ENCODE results near the gene PIGX.

The PIGX gene

GRCh38 chr3:196673632-196674031, 38.5 kb upstream of the PIGX start:
- no peak overlapping the region for H3K4me3 ChIP-seq (ENCODE audit: control insufficient read depth, low read depth, low read length)
- no peak for TF ChIP-seq CTCF (IDR thresholded peaks at IDR 0.05; ENCODE audit: control insufficient read depth, insufficient read depth, low read depth, low read length, missing control alignments)
- no peak for DNase-seq (ENCODE audit: low read depth)

GRCh38 chr3:196677353-196677752, 34.8 kb upstream of the PIGX start:
- no peak overlapping the region for H3K4me3 ChIP-seq (ENCODE audit: control insufficient read depth, low read depth, low read length)
- TF ChIP-seq CTCF (IDR thresholded peaks at IDR 0.05; ENCODE audit: control insufficient read depth, insufficient read depth, low read depth, low read length, missing control alignments) = no peak

GRCh38 chr3:196677931-196678330, 34.2 kb upstream of the PIGX start:
- DNase-seq (ENCODE audit: low read depth) = no peak
- TF ChIP-seq CTCF (IDR thresholded peaks at IDR 0.05; ENCODE audit: control insufficient read depth, insufficient read depth, low read depth, low read length, missing control alignments) = no peak
- no peak overlapping the region for H3K4me3 ChIP-seq (ENCODE audit: control insufficient read depth, low read depth, low read length)

More at GRCh38 chr3:196677353-196677752, 34.8 kb upstream of the PIGX start:
- no peak for DNase-seq (ENCODE audit: low read depth)

GRCh38 chr3:196684548-196685407, 27.4 kb upstream of the PIGX start:
- TF ChIP-seq CTCF (IDR thresholded peaks at IDR 0.05; ENCODE audit: control insufficient read depth, insufficient read depth, low read depth, low read length, missing control alignments) = peak; percentile 82
- DNase-seq (ENCODE audit: low read depth) = no peak
- no peak overlapping the region for H3K4me3 ChIP-seq (ENCODE audit: control insufficient read depth, low read depth, low read length)

GRCh38 chr3:196686436-196686835, 25.7 kb upstream of the PIGX start:
- TF ChIP-seq CTCF (IDR thresholded peaks at IDR 0.05; ENCODE audit: control insufficient read depth, insufficient read depth, low read depth, low read length, missing control alignments) = no peak
- no peak overlapping the region for H3K4me3 ChIP-seq (ENCODE audit: control insufficient read depth, low read depth, low read length)
- DNase-seq (ENCODE audit: low read depth) = no peak

- DNase-seq (ENCODE audit: low read depth) = peak; percentile 80
- no peak for TF ChIP-seq CTCF (IDR thresholded peaks at IDR 0.05; ENCODE audit: control insufficient read depth, insufficient read depth, low read depth, low read length, missing control alignments)
- no peak overlapping the region for H3K4me3 ChIP-seq (ENCODE audit: control insufficient read depth, low read depth, low read length)
These were observed 23.8 kb upstream of the PIGX start for GRCh38 chr3:196688349-196688748.
